IMR-90 (cell line): ENCODE data around the gene GDF10. TPM values are rescaled to one million over a fixed set of nuclear protein-coding genes. Genes with fewer than 3 reads are reported as not detected.

Experiments used
- ATAC-seq: fragments of 200-7000 bp; cut with Tn5 transposase; 2 replicates; pipeline ENCODE4 v1.9.1; 2020; ENCODE audit warnings: low read depth, mild to moderate bottlenecking, moderate library complexity
- BruUV-seq: library from RNA; stranded (reverse); fragments of 400-500 nt; replicated peaks from 2 replicates; lab custom pipeline; 2021; lab: Mats Ljungman, UMichigan
- CTCF ChIA-PET: fragments of 300-600 bp; formaldehyde crosslinking; extraction: SDS; loops from one replicate; lab custom pipeline; 2021; ENCODE audit warnings: antibody characterized with exemption; lab: Yijun Ruan, JAX
- POLR2A ChIA-PET: fragments of 300-600 bp; sonication (Branson Sonifier 250); formaldehyde crosslinking; loops from one replicate; lab custom pipeline; 2022; ENCODE audit warnings: antibody characterized with exemption; ENCODE audit not compliant: unreplicated experiment; lab: Charles Lee
- DNase-seq: peaks from one replicate; pipeline ENCODE4 v3.0.0; 2013
- H2AFZ ChIP-seq: replicated peaks from 2 replicates; pipeline ENCODE3; 2013; ENCODE audit warnings: low read length, mild to moderate bottlenecking; ENCODE audit not compliant: poor library complexity
- H2AK5ac ChIP-seq: 2 replicates; pipeline ENCODE4 v1.6.1; 2013; ENCODE audit warnings: low read depth, low read length, inconsistent platforms
- H2AK9ac ChIP-seq: replicated peaks from 2 replicates; pipeline ENCODE3; 2013; ENCODE audit warnings: mild to moderate bottlenecking, low read depth, low read length, moderate library complexity; ENCODE audit not compliant: poor library complexity
- H2BK120ac ChIP-seq: 2 replicates; pipeline ENCODE4 v1.6.1; 2013; ENCODE audit warnings: low read depth, low read length, inconsistent platforms
- H2BK15ac ChIP-seq: 3 replicates; pipeline ENCODE4 v1.6.1; 2013; ENCODE audit warnings: low read depth, low read length, inconsistent platforms
- H2BK20ac ChIP-seq: 2 replicates; pipeline ENCODE4 v1.6.1; 2013; ENCODE audit warnings: low read depth, mild to moderate bottlenecking, inconsistent platforms, low read length, moderate library complexity
- H2BK5ac ChIP-seq: 2 replicates; pipeline ENCODE4 v1.6.1; 2013; ENCODE audit warnings: mild to moderate bottlenecking, low read depth, low read length, inconsistent platforms; ENCODE audit not compliant: poor library complexity, severe bottlenecking
- H3K14ac ChIP-seq: replicated peaks from 2 replicates; pipeline ENCODE4 v1.6.1; 2013; ENCODE audit warnings: low read depth, low read length, inconsistent platforms
- H3K18ac ChIP-seq: 2 replicates; pipeline ENCODE4 v1.6.1; 2013; ENCODE audit warnings: low read depth, low read length, control low read depth
- H3K23ac ChIP-seq: 2 replicates; pipeline ENCODE4 v1.6.1; 2013; ENCODE audit warnings: low read depth, low read length, inconsistent platforms
- H3K27ac ChIP-seq: 2 replicates; pipeline ENCODE4 v1.5.1; 2013; ENCODE audit warnings: mild to moderate bottlenecking, control low read depth, low read length; ENCODE audit not compliant: insufficient read depth
- H3K27me3 ChIP-seq: 2 replicates; pipeline ENCODE4 v1.6.1; 2013; ENCODE audit warnings: low read length; ENCODE audit not compliant: control insufficient read depth, insufficient read depth
- H3K36me3 ChIP-seq: 2 replicates; pipeline ENCODE4 v1.6.1; 2013; ENCODE audit warnings: low read length, mixed read lengths; ENCODE audit not compliant: control insufficient read depth, insufficient read depth
- H3K4ac ChIP-seq: 2 replicates; pipeline ENCODE4 v1.6.1; 2013; ENCODE audit warnings: low read depth, low read length, inconsistent platforms
- H3K4me1 ChIP-seq: 2 replicates; pipeline ENCODE4 v1.6.1; 2013; ENCODE audit warnings: low read length, mixed read lengths; ENCODE audit not compliant: control insufficient read depth, insufficient read depth
- H3K4me2 ChIP-seq: 2 replicates; pipeline ENCODE4 v1.6.1; 2013; ENCODE audit warnings: low read depth, mild to moderate bottlenecking, control low read depth, low read length, moderate library complexity
- H3K4me3 ChIP-seq: 2 replicates; pipeline ENCODE4 v1.5.1; 2013; ENCODE audit warnings: low read depth, mild to moderate bottlenecking, control low read depth, low read length, moderate library complexity; ENCODE audit not compliant: insufficient read depth
- H3K56ac ChIP-seq: 2 replicates; pipeline ENCODE4 v1.6.1; 2013; ENCODE audit warnings: low read length, inconsistent platforms; ENCODE audit not compliant: insufficient read depth; ENCODE audit errors: extremely low read depth
- H3K79me1 ChIP-seq, 2 experiments: 2 replicates each; pipeline ENCODE4 v1.6.1; 2013; ENCODE audit warnings: low read length in 2 of 2, inconsistent platforms in 1 of 2, low read depth in 1 of 2
- H3K9ac ChIP-seq: 2 replicates; pipeline ENCODE4 v1.6.1; 2013; ENCODE audit warnings: low read depth, low read length, control low read depth
- H3K9me1 ChIP-seq: 2 replicates; pipeline ENCODE4 v1.6.1; 2013; ENCODE audit warnings: low read length, inconsistent platforms; ENCODE audit not compliant: insufficient read depth
- H3K9me3 ChIP-seq: 2 replicates; pipeline ENCODE4 v1.6.1; 2013; ENCODE audit warnings: low read length; ENCODE audit not compliant: control insufficient read depth, insufficient read depth
- H4K20me1 ChIP-seq: 2 replicates; pipeline ENCODE4 v1.6.1; 2013; ENCODE audit warnings: low read length, inconsistent platforms; ENCODE audit not compliant: insufficient read depth
- H4K5ac ChIP-seq: 2 replicates; pipeline ENCODE4 v1.6.1; 2013; ENCODE audit warnings: mild to moderate bottlenecking, low read depth, low read length, control low read depth
- H4K8ac ChIP-seq, 2 experiments: 2 replicates each; pipeline ENCODE4 v1.6.1; 2013; ENCODE audit warnings: low read depth in 2 of 2, low read length in 2 of 2, control low read depth in 1 of 2, inconsistent platforms in 1 of 2
- H4K91ac ChIP-seq: 2 replicates; pipeline ENCODE4 v1.6.1; 2013; ENCODE audit warnings: low read depth, low read length, inconsistent platforms; ENCODE audit not compliant: insufficient read depth
- ELK1 ChIP-seq: fragments of 150-350 bp; IDR thresholded peaks from 2 replicates; pipeline ENCODE4 v1.6.1; 2016; ENCODE audit warnings: low read depth, mild to moderate bottlenecking, low read length, moderate library complexity, borderline replicate concordance
- FOS ChIP-seq: fragments of 150-350 bp; IDR thresholded peaks from 2 replicates; pipeline ENCODE4 v1.6.1; 2016; ENCODE audit warnings: low read depth, low read length
- RAD21 ChIP-seq: IDR thresholded peaks from 2 replicates; pipeline ENCODE4 v1.6.1; 2012; ENCODE audit warnings: low read length, improper control_type of control experiment
- RFX5 ChIP-seq: IDR thresholded peaks from 2 replicates; pipeline ENCODE4 v1.8.0; 2012; ENCODE audit warnings: low read depth, mild to moderate bottlenecking, low read length, moderate library complexity
- WGBS, 2 experiments: methylation state at CpG; one replicate each; pipeline versions ENCODE4 v1.1.5 to v1.1.7; 2013; ENCODE audit warnings: missing lambda C conversion rate in 2 of 2; ENCODE audit not compliant: insufficient read length in 1 of 2; ENCODE audit errors: extremely low coverage in 2 of 2; 5-methylcytosine and 5-hydroxymethylcytosine counted together
- dilution Hi-C: fragments of 300-500 bp; cut with HindIII; formaldehyde crosslinking; loops from one replicate; pipeline ENCODE4 v1.14.3; 2018; ENCODE audit warnings: low sequenced_read_pairs; ENCODE audit not compliant: unreplicated experiment
- in situ Hi-C: fragments of 300-500 bp; cut with MboI; formaldehyde crosslinking; loops from 3 replicates; pipeline ENCODE4 v1.14.3; 2019; ENCODE audit warnings: low sequenced_read_pairs, inconsistent platforms, mixed read lengths
- intact Hi-C: fragments of 100-400 bp; cut with micrococcal nuclease; formaldehyde crosslinking; loops from 2 replicates; pipeline ENCODE4 v1.10.0; 2022
- polyA plus RNA-seq, 3 experiments: library from polyadenylated mRNA; depleted of rRNA; stranded (reverse); fragments of >200 nt; gene quantifications; 2 replicates each; pipeline ENCODE4 v1.2.3, GENCODE V29; 2012; ENCODE audit warnings: low replicate concordance in 1 of 3
- total RNA-seq: library from RNA; depleted of rRNA; stranded (reverse); fragments of >200 nt; gene quantifications from 2 replicates; pipeline ENCODE4 v1.2.3, GENCODE V29; 2012

The GDF10 gene
- total and polyA plus RNA-seq, 2 of the 4 experiments (the other 2 are of a cell fraction), result 0.34 TPM; not detected in 1

DNA sequence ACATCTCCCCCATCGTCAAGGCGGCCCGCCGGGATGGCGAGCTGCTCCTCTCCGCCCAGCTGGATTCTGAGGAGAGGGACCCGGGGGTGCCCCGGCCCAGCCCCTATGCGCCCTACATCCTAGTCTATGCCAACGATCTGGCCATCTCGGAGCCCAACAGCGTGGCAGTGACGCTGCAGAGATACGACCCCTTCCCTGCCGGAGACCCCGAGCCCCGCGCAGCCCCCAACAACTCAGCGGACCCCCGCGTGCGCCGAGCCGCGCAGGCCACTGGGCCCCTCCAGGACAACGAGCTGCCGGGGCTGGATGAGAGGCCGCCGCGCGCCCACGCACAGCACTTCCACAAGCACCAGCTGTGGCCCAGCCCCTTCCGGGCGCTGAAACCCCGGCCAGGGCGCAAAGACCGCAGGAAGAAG lies 10.1 kb downstream of the GDF10 start:
- H3K4me3 ChIP-seq, result no peak overlapping the region
- BruUV-seq, result no TSS peak
- no peak overlapping the region for H4K91ac ChIP-seq
- H2BK5ac ChIP-seq, result no peak overlapping the region
- H2AK5ac ChIP-seq, result no peak overlapping the region
- no peak overlapping the region for H3K23ac ChIP-seq
- H3K9ac ChIP-seq, result no peak overlapping the region
- H3K4me1 ChIP-seq, result no peaks in the 10 kb centered on the region
- CTCF ChIA-PET, result interaction anchor here (3.8 kb wide), 1 partner anchor 262 kb away, joined by 36 read pairs; no protein-coding TSS in a partner anchor
- peaks cover 32% of the 10 kb centered on the region for H3K27me3 ChIP-seq
- no peak overlapping the region for H3K27ac ChIP-seq
- no peak overlapping the region for H3K56ac ChIP-seq
- no peaks in the 10 kb centered on the region for H3K9me3 ChIP-seq
- no peak overlapping the region for H2AK9ac ChIP-seq
- no peak overlapping the region for H3K18ac ChIP-seq
- intact Hi-C loops (loop anchor here (10.0 kb wide), 1 partner anchor 315 kb away; no protein-coding TSS in a partner anchor), in situ Hi-C loops (no loop called here), dilution Hi-C loops (no loop called here)
- no peaks in the 10 kb centered on the region for H3K79me1 ChIP-seq
- no peak overlapping the region for H2BK20ac ChIP-seq
- H2BK120ac ChIP-seq, result no peak overlapping the region
- H4K20me1 ChIP-seq, result no peaks in the 10 kb centered on the region
- TF ChIP-seq ELK1 (no peak), RAD21 (no peak), FOS (no peak), RFX5 (no peak)
- no peak overlapping the region for H4K8ac ChIP-seq
- no peaks in the 10 kb centered on the region for H3K9me1 ChIP-seq
- no peak overlapping the region for H4K5ac ChIP-seq
- no peak overlapping the region for H2AFZ ChIP-seq
- POLR2A ChIA-PET, result no interaction called here
- H3K4me2 ChIP-seq, result no peak overlapping the region
- no peak overlapping the region for H2BK15ac ChIP-seq
- H3K14ac ChIP-seq, result no peak overlapping the region
- DNase-seq (no peak), ATAC-seq (no peak)
- 96% methylated on average over 22 of the region's 37 CpGs; no CpG with 5 or more reads in 1 of the 2 experiments for WGBS, 2 experiments
- H3K36me3 ChIP-seq, result no peaks in the 10 kb centered on the region
- H3K4ac ChIP-seq, result no peak overlapping the region
